Fibroblast of the aortic adventitia (primary cell): ENCODE results near the gene EXOC6. TPM values are rescaled to one million over a fixed set of nuclear protein-coding genes. Genes with fewer than 3 reads are reported as not detected.

Experiments
- DNase-seq: peaks from one replicate; pipeline ENCODE4 v3.0.0-alpha.2; 2010; ENCODE audit warnings: low read depth
- H3K4me3 ChIP-seq: 2 replicates; pipeline ENCODE4 v1.5.1; 2011; ENCODE audit warnings: low read depth, mild to moderate bottlenecking, control low read depth, low read length, moderate library complexity
- total RNA-seq: library from RNA; depleted of rRNA; stranded (reverse); fragments of >200 nt; gene quantifications from 2 replicates; pipeline ENCODE4 v1.2.3, GENCODE V29; 2012; ENCODE audit warnings: low replicate concordance
- TF ChIP-seq, protein P1 (sequence below): IDR thresholded peaks from 2 replicates; pipeline ENCODE4 v1.5.1; 2011; ENCODE audit warnings: mild to moderate bottlenecking, low read length, control low read depth, inconsistent platforms; ENCODE audit not compliant: insufficient read depth

EXOC6 gene, protein sequence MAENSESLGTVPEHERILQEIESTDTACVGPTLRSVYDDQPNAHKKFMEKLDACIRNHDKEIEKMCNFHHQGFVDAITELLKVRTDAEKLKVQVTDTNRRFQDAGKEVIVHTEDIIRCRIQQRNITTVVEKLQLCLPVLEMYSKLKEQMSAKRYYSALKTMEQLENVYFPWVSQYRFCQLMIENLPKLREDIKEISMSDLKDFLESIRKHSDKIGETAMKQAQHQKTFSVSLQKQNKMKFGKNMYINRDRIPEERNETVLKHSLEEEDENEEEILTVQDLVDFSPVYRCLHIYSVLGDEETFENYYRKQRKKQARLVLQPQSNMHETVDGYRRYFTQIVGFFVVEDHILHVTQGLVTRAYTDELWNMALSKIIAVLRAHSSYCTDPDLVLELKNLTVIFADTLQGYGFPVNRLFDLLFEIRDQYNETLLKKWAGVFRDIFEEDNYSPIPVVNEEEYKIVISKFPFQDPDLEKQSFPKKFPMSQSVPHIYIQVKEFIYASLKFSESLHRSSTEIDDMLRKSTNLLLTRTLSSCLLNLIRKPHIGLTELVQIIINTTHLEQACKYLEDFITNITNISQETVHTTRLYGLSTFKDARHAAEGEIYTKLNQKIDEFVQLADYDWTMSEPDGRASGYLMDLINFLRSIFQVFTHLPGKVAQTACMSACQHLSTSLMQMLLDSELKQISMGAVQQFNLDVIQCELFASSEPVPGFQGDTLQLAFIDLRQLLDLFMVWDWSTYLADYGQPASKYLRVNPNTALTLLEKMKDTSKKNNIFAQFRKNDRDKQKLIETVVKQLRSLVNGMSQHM
- total RNA-seq = 1.1 and 16.5 TPM in 2 replicates

- DNase-seq = peak; percentile 66
- peak within 1 kb of the TSS; percentile 83 for H3K4me3 ChIP-seq
- TF ChIP-seq, protein P1, sequence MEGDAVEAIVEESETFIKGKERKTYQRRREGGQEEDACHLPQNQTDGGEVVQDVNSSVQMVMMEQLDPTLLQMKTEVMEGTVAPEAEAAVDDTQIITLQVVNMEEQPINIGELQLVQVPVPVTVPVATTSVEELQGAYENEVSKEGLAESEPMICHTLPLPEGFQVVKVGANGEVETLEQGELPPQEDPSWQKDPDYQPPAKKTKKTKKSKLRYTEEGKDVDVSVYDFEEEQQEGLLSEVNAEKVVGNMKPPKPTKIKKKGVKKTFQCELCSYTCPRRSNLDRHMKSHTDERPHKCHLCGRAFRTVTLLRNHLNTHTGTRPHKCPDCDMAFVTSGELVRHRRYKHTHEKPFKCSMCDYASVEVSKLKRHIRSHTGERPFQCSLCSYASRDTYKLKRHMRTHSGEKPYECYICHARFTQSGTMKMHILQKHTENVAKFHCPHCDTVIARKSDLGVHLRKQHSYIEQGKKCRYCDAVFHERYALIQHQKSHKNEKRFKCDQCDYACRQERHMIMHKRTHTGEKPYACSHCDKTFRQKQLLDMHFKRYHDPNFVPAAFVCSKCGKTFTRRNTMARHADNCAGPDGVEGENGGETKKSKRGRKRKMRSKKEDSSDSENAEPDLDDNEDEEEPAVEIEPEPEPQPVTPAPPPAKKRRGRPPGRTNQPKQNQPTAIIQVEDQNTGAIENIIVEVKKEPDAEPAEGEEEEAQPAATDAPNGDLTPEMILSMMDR = no peak
These were observed at the start of gene EXOC6 for GRCh38 chr10:92848441-92849233. Gene EXOC6 (plus strand): TSS chr10:92848520. CDS start chr10:92848534, 14 bp downstream.

DNA sequence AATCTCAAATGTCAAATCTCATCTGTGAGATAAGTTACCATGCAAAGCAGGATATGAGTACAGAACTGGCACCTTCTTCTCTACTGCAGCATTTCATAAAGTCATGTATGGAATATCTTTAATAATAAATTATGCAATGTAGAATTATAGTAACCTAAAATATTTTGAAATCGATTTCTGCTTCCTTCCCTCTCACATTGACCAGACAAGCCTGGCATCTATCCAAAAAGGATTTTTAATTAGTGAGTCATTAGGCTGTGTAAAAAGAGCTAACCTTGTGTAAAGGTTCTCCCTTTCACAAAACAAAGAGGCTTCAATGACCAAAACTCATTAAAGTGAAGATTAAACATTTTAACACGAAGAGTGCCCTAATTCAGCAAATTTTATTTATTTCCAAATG is 48.8 kb upstream of the EXOC6 start:
- no peak overlapping the region for H3K4me3 ChIP-seq
- no peak for DNase-seq
- TF ChIP-seq, protein P1 = no peak

GRCh38 chr10:92800134-92800733 is 48.1 kb upstream of the EXOC6 start:
- TF ChIP-seq, protein P1 = no peak
- DNase-seq = no peak

GRCh38 chr10:92801978-92802872 is 46.1 kb upstream of the EXOC6 start:
- TF ChIP-seq, protein P1 = no peak
- DNase-seq = no peak
- H3K4me3 ChIP-seq = no peak overlapping the region

More at GRCh38 chr10:92800134-92800733, 48.1 kb upstream of the EXOC6 start:
- H3K4me3 ChIP-seq = no peak overlapping the region

GRCh38 chr10:92809840-92810239 is 38.5 kb upstream of the EXOC6 start:
- no peak for DNase-seq
- TF ChIP-seq, protein P1 = no peak
- H3K4me3 ChIP-seq = no peak overlapping the region
